Measurements from ENCODE around the gene HS3ST2.

HS3ST2 gene

GRCh38 chr16:22885951-22886350 is 72.0 kb downstream of the HS3ST2 start:
- no peak overlapping the region for H3K4me3 ChIP-seq (replicated peaks in 1 of 2; ENCODE audit: low read depth in 2 of 2, low read length in 2 of 2)
- no peak for TF ChIP-seq CTCF (IDR thresholded peaks at IDR 0.05; ENCODE audit: low read depth, low read length)

GRCh38 chr16:22886927-22887326 is 73.0 kb downstream of the HS3ST2 start:
- H3K4me3 ChIP-seq (replicated peaks in 1 of 2; ENCODE audit: low read depth in 2 of 2, low read length in 2 of 2), result no peak overlapping the region
- DNase-seq (ENCODE audit: low read depth in 2 of 2), result no peak
- no peak for TF ChIP-seq CTCF (IDR thresholded peaks at IDR 0.05; ENCODE audit: low read depth, low read length)

More at GRCh38 chr16:22885951-22886350, 72.0 kb downstream of the HS3ST2 start:
- DNase-seq (ENCODE audit: low read depth in 2 of 2), result no peak

GRCh38 chr16:22887445-22887844 is 73.5 kb downstream of the HS3ST2 start:
- no peak for TF ChIP-seq CTCF (IDR thresholded peaks at IDR 0.05; ENCODE audit: low read depth, low read length)
- H3K4me3 ChIP-seq (replicated peaks in 1 of 2; ENCODE audit: low read depth in 2 of 2, low read length in 2 of 2), result no peak overlapping the region
- no peak for DNase-seq (ENCODE audit: low read depth in 2 of 2)

- no peak for TF ChIP-seq CTCF (IDR thresholded peaks at IDR 0.05; ENCODE audit: low read depth, low read length)
- DNase-seq (ENCODE audit: low read depth in 2 of 2), result peak in 1 of 2 donors; percentile 5
- no peak overlapping the region for H3K4me3 ChIP-seq (replicated peaks in 1 of 2; ENCODE audit: low read depth in 2 of 2, low read length in 2 of 2)
Measured at GRCh38 chr16:22888791-22889190, 74.8 kb downstream of the HS3ST2 start.

GRCh38 chr16:22890976-22891375 is 77.0 kb downstream of the HS3ST2 start:
- no peak overlapping the region for H3K4me3 ChIP-seq (replicated peaks in 1 of 2; ENCODE audit: low read depth in 2 of 2, low read length in 2 of 2)
- no peak for TF ChIP-seq CTCF (IDR thresholded peaks at IDR 0.05; ENCODE audit: low read depth, low read length)
- DNase-seq (ENCODE audit: low read depth in 2 of 2), result no peak

GRCh38 chr16:22897184-22897583 is 83.2 kb downstream of the HS3ST2 start:
- no peak for DNase-seq (ENCODE audit: low read depth in 2 of 2)
- no peak for TF ChIP-seq CTCF (IDR thresholded peaks at IDR 0.05; ENCODE audit: low read depth, low read length)
- H3K4me3 ChIP-seq (replicated peaks in 1 of 2; ENCODE audit: low read depth in 2 of 2, low read length in 2 of 2), result no peak overlapping the region

- DNase-seq (ENCODE audit: low read depth in 2 of 2), result no peak
- H3K4me3 ChIP-seq (replicated peaks in 1 of 2; ENCODE audit: low read depth in 2 of 2, low read length in 2 of 2), result no peak overlapping the region
- TF ChIP-seq CTCF (IDR thresholded peaks at IDR 0.05; ENCODE audit: low read depth, low read length), result no peak
Measured at GRCh38 chr16:22898131-22898530, 84.2 kb downstream of the HS3ST2 start.
